GM12878 (cell line): ENCODE results near the gene TBC1D1. TPM values are rescaled to one million over a fixed set of nuclear protein-coding genes. Genes with fewer than 3 reads are reported as not detected.

Source experiments
- BCL3 ChIP-seq: IDR thresholded peaks from 2 replicates; pipeline ENCODE4 v1.6.1; 2011; ENCODE audit warnings: borderline replicate concordance, low read depth, mild to moderate bottlenecking, moderate library complexity, low read length; ENCODE audit not compliant: insufficient read depth, poor library complexity, severe bottlenecking
- BRCA1 ChIP-seq: IDR thresholded peaks from 2 replicates; pipeline ENCODE4 v1.6.1; 2011; ENCODE audit warnings: low read depth, low read length, improper control_type of control experiment
- CBX3 ChIP-seq: fragments of 200-600 bp; sonication (generic); IDR thresholded peaks from 2 replicates; pipeline ENCODE4 v1.6.1; 2016; ENCODE audit warnings: low read depth, borderline replicate concordance
- CEBPB ChIP-seq, 2 experiments: fragments of 150-350 bp in 1 of 2; IDR thresholded peaks; 2 replicates each; pipeline ENCODE4 v1.6.1; 2012 to 2014; ENCODE audit warnings: low read depth in 2 of 2, low read length in 2 of 2, borderline replicate concordance in 1 of 2, inconsistent platforms in 1 of 2
- CREB1 ChIP-seq: IDR thresholded peaks from 2 replicates; pipeline ENCODE4 v1.6.1; 2012; ENCODE audit warnings: low read depth, mild to moderate bottlenecking, inconsistent platforms
- E4F1 ChIP-seq: fragments of 450-650 bp; IDR thresholded peaks from 2 replicates; pipeline ENCODE4 v1.6.1; 2018; ENCODE audit warnings: borderline replicate concordance, mild to moderate bottlenecking; ENCODE audit not compliant: partially characterized antibody
- EED ChIP-seq: sonication (generic); IDR thresholded peaks from 2 replicates; pipeline ENCODE4 v1.6.1; 2016; ENCODE audit warnings: antibody characterized with exemption, low read depth
- EZH2 ChIP-seq: IDR thresholded peaks from 2 replicates; pipeline ENCODE4 v1.6.1; 2012; ENCODE audit warnings: low read depth, mild to moderate bottlenecking, control low read depth, inconsistent platforms, low read length, borderline replicate concordance; ENCODE audit not compliant: control insufficient read depth
- MXI1 ChIP-seq: fragments of 150-350 bp; IDR thresholded peaks from 2 replicates; pipeline ENCODE4 v1.6.1; 2011; ENCODE audit warnings: low read depth, mild to moderate bottlenecking, inconsistent platforms, low read length, improper control_type of control experiment
- NBN ChIP-seq: fragments of 450-650 bp; IDR thresholded peaks from 2 replicates; pipeline ENCODE4 v1.6.1; 2016
- NR2C1 ChIP-seq: fragments of 450-650 bp; IDR thresholded peaks from 2 replicates; pipeline ENCODE4 v1.6.1; 2017; ENCODE audit warnings: antibody characterized with exemption, mild to moderate bottlenecking, moderate library complexity
- NR2C2 ChIP-seq: IDR thresholded peaks from 2 replicates; pipeline ENCODE4 v1.6.1; 2011; ENCODE audit warnings: borderline replicate concordance, low read depth; ENCODE audit not compliant: control insufficient read depth, insufficient read length
- PBX3 ChIP-seq: IDR thresholded peaks from 2 replicates; pipeline ENCODE4 v1.6.1; 2011; ENCODE audit warnings: mild to moderate bottlenecking, low read depth, low read length, moderate library complexity; ENCODE audit not compliant: insufficient replicate concordance
- PKNOX1 ChIP-seq: fragments of 450-650 bp; IDR thresholded peaks from 2 replicates; pipeline ENCODE4 v1.6.1; 2016; ENCODE audit warnings: mild to moderate bottlenecking
- RELA ChIP-seq: fragments of 450-650 bp; IDR thresholded peaks from 2 replicates; pipeline ENCODE4 v1.8.0; 2014; ENCODE audit warnings: borderline replicate concordance; ENCODE audit not compliant: partially characterized antibody
- SMAD1 ChIP-seq: fragments of 450-650 bp; IDR thresholded peaks from 2 replicates; pipeline ENCODE4 v1.6.1; 2018; ENCODE audit warnings: mild to moderate bottlenecking, low read depth; ENCODE audit not compliant: partially characterized antibody
- WRNIP1 ChIP-seq: IDR thresholded peaks from 2 replicates; pipeline ENCODE4 v1.6.1; 2011; ENCODE audit warnings: low read depth, low read length, improper control_type of control experiment, borderline replicate concordance
- YY1 ChIP-seq: IDR thresholded peaks from 2 replicates; pipeline ENCODE4 v1.6.1; 2011; ENCODE audit warnings: low read depth, mild to moderate bottlenecking, low read length
- ZBTB4 ChIP-seq: fragments of 450-650 bp; formaldehyde crosslinking; IDR thresholded peaks from 2 replicates; pipeline ENCODE4 v1.4.0; 2022; ENCODE audit warnings: mild to moderate bottlenecking, moderate library complexity
- ZNF384 ChIP-seq: IDR thresholded peaks from 2 replicates; pipeline ENCODE4 v1.6.1; 2012; ENCODE audit warnings: low read depth, mild to moderate bottlenecking, low read length, improper control_type of control experiment, borderline replicate concordance
- polyA plus RNA-seq, 11 experiments: library from polyadenylated mRNA; depleted of rRNA in 4 of 11; unstranded in 6 of 11; stranded (reverse) in 5 of 11; fragments of >200 nt; fragmentation: Nextera tagmentation in 4 of 11; fragmentation: Illumina TruSeq in 1 of 11; extraction: Ambion mirVana in 4 of 11; extraction: Trizol in 1 of 11; gene quantifications; 1 replicate in 1 of 11; 2 replicates in 10 of 11; pipeline versions ENCODE4 v1.2.1 to v1.2.3, GENCODE V29; 2011 to 2016; ENCODE audit warnings: inconsistent platforms in 2 of 11, missing spikeins in 2 of 11, low read depth in 1 of 11
- total RNA-seq, 4 experiments: library from RNA; depleted of rRNA in 3 of 4; stranded (reverse); fragments of >200 nt in 3 of 4; fragmentation: Illumina TruSeq in 1 of 4; extraction: Trizol in 1 of 4; gene quantifications; 2 replicates each; pipeline versions ENCODE4 v1.2.1 to v1.2.3, GENCODE V29; 2013 to 2021

TBC1D1 gene
- total and polyA plus RNA-seq, 10 of the 15 experiments (the other 5 are each of a cell fraction or from before 2014, with no cell fraction given) = 5.3 to 102 (median 57.8) TPM

- TF ChIP-seq ZBTB4 (CRISPR knock-in tag) (no peak), NR2C2 (no peak), SMAD1 (peak; percentile 93), CREB1 (no peak), PKNOX1 (peak; percentile 76), CEBPB (IDR thresholded peaks at IDR 0.05; ENCODE audit: borderline replicate concordance in 1 of 2, low read depth in 2 of 2, low read length in 2 of 2) (no peak), BCL3 (peak; percentile 100), EZH2 (no peak), NR2C1 (no peak), CBX3 (no peak), ZNF384 (peak; percentile 50; the same call in 1 of the 2 replicates), RELA (peak; percentile 92), NBN (peak; percentile 95), YY1 (peak; percentile 77; the same call in 1 of the 2 replicates), E4F1 (no peak), BRCA1 (no peak), WRNIP1 (peak; percentile 81; the same call in 1 of the 2 replicates), EED (peak; percentile 98), MXI1 (peak; percentile 80), PBX3 (peak; percentile 73)
Observed at GRCh38 chr4:38132107-38132673, 241.3 kb downstream of the TBC1D1 start (continued).
